Brain pericyte (primary cell): ENCODE data around the gene PTTG1IP.

ENCODE experiments used
- DNase-seq: peaks from one replicate; pipeline ENCODE4 v3.0.0-alpha.2; 2012; ENCODE audit warnings: low read depth, low spot score

The PTTG1IP gene

GRCh38 chr21:44909719-44910118, 36.2 kb upstream of the PTTG1IP start:
- DNase-seq, result no peak

- DNase-seq, result no peak
Measured at GRCh38 chr21:44908908-44909307, 35.4 kb upstream of the PTTG1IP start.

- no peak for DNase-seq
Measured at GRCh38 chr21:44907966-44908895, 34.7 kb upstream of the PTTG1IP start.

GRCh38 chr21:44907225-44907965, 33.9 kb upstream of the PTTG1IP start:
- DNase-seq, result no peak

- no peak for DNase-seq
Measured at GRCh38 chr21:44905728-44906090, 32.2 kb upstream of the PTTG1IP start.

- no peak for DNase-seq
Measured at GRCh38 chr21:44905016-44905727, 31.7 kb upstream of the PTTG1IP start.

GRCh38 chr21:44904141-44904923, 30.8 kb upstream of the PTTG1IP start:
- no peak for DNase-seq

GRCh38 chr21:44903689-44904088, 30.2 kb upstream of the PTTG1IP start:
- no peak for DNase-seq

GRCh38 chr21:44903050-44903685, 29.7 kb upstream of the PTTG1IP start:
- no peak for DNase-seq

GRCh38 chr21:44902268-44903049, 29.0 kb upstream of the PTTG1IP start:
- DNase-seq, result no peak

GRCh38 chr21:44901391-44902074, 28.0 kb upstream of the PTTG1IP start:
- no peak for DNase-seq

GRCh38 chr21:44900559-44901251, 27.2 kb upstream of the PTTG1IP start:
- DNase-seq, result no peak

- no peak for DNase-seq
Measured at GRCh38 chr21:44899768-44900558, 26.5 kb upstream of the PTTG1IP start.

- DNase-seq, result no peak
Measured at GRCh38 chr21:44898851-44899767, 25.6 kb upstream of the PTTG1IP start.

- DNase-seq, result no peak
Measured at GRCh38 chr21:44898011-44898488, 24.6 kb upstream of the PTTG1IP start.

- no peak for DNase-seq
Measured at GRCh38 chr21:44897326-44898010, 24.0 kb upstream of the PTTG1IP start.
